GM12801 (cell line): ENCODE results near the gene TXLNA.

Source experiments
- TF ChIP-seq, protein P1 (sequence below): IDR thresholded peaks from one replicate; pipeline ENCODE4 v1.5.1; 2011; ENCODE audit warnings: control low read depth; ENCODE audit not compliant: insufficient read length; ENCODE audit errors: extremely low read depth

The TXLNA gene

GRCh38 chr1:32159189-32159588, 20.3 kb upstream of the TXLNA start:
- TF ChIP-seq, protein P1, sequence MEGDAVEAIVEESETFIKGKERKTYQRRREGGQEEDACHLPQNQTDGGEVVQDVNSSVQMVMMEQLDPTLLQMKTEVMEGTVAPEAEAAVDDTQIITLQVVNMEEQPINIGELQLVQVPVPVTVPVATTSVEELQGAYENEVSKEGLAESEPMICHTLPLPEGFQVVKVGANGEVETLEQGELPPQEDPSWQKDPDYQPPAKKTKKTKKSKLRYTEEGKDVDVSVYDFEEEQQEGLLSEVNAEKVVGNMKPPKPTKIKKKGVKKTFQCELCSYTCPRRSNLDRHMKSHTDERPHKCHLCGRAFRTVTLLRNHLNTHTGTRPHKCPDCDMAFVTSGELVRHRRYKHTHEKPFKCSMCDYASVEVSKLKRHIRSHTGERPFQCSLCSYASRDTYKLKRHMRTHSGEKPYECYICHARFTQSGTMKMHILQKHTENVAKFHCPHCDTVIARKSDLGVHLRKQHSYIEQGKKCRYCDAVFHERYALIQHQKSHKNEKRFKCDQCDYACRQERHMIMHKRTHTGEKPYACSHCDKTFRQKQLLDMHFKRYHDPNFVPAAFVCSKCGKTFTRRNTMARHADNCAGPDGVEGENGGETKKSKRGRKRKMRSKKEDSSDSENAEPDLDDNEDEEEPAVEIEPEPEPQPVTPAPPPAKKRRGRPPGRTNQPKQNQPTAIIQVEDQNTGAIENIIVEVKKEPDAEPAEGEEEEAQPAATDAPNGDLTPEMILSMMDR: no peak

DNA sequence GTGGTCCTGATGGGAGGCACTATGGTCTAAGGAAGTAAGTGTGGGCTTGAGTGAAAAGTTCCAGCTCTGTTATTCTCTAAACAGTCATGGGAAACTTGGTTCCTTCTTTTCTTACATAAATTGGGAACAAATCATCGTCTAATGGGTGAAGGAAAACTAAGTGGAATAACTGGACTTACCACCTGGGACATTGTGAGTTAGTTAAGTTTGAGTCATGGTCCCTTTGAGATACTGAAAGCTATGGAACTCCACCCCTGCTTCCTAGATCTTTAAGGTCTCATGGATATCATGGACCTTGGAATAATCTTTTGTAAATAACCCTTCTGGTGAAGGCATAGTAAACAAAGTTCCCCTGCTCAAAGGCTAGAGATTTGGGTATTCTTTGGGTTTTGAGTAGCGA, 16.1 kb upstream of the TXLNA start:
- TF ChIP-seq, protein P1: no peak

GRCh38 chr1:32170991-32171390, 8.5 kb upstream of the TXLNA start:
- TF ChIP-seq, protein P1: no peak

DNA sequence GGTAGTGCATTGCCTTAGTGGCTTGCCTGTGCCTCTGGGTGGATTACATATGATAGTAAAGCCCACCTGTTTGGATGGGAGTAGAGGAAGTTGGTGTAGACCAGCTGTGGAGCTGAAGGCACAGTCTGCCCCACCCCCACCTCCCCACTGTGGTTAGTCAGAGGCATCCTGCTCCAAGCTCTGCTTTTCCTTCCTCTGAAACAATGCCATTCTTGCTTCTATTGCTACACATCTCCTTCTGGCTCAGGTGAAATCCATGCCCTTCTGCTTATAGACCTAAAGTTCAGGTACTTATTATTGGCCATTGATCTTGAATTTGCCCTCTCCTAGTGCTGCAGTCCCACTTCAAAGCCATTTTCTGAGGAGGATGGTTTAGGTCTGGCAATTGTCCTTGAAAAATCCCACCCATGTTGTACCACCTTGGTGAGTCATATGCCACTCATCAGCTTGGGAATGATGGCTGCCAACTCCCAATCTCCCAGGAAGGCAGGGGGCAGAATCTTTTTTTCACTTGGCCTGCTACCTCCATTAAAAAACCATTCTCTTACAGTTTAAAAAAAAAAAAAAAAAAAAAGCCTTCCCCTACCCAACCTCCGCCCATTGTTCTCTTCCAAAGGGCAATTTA, 6.7 kb upstream of the TXLNA start:
- TF ChIP-seq, protein P1: no peak

- TF ChIP-seq, protein P1: no peak
Observed at GRCh38 chr1:32178380-32179192, 889 bp upstream of the TXLNA start.

DNA sequence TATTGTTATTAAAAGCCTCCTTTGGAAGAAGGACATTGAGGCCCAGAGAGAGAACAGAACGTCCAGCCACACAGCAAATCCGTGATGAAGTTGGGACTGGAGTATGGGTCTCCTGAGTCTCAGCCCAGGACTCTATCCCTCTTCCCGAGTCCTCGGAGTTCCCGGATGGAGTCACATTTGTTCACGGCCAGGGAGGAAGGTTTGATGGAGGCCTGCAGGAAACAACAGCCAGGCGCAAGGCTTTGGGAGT, 357 bp upstream of the TXLNA start:
- TF ChIP-seq, protein P1: no peak

GRCh38 chr1:32180186-32181060, 948 bp downstream of the TXLNA start:
- TF ChIP-seq, protein P1: no peak
